HG03060 (cell line): ENCODE results near the gene TRMT61B.

Experiments
- ATAC-seq: cut with Tn5 transposase; IDR thresholded peaks from one replicate; pipeline ENCODE4 v1.9.1; 2021; ENCODE audit warnings: low read depth, moderate number of reproducible peaks; ENCODE audit not compliant: unreplicated experiment

TRMT61B gene

DNA sequence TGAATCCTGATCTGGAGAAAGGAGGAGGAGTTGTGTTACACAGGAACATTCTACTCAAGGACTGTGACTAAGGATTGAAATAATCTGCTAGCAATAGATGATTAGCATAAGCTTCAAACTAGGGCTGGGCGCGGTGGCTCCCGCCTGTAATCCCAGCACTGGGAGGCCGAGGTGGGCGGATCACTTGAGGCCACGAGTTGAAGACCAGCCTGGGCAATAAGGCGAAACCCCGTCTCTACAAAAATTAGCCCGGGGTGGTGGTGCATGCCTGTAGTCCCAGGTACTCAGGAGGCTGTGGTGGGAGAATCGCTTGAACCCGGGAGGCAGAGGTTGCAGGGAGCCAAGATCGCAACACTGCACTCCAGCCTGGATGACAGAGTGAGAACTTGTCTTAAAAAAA, 1.5 kb downstream of the TRMT61B start:
- ATAC-seq = no peak

DNA sequence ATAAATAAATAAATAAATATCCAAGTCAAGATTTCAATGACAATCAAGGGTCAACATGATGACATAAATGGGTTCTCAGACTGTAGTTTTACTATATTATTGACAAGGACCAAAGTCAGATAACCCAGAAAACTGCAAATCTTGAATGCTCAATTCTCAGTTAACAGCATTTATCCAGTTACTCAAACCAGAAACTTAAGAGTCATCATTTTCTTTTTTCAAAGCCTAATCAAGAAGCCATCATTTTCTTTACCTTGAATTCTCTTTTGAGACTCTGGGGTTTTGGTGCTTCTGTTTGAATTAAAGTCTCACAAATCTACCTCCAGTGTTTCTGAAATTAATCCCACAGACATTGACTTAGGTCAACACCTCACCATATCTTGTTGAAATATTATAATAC, 14.1 kb downstream of the TRMT61B start:
- ATAC-seq = no peak

GRCh38 chr2:28855193-28855592, 14.9 kb downstream of the TRMT61B start:
- no peak for ATAC-seq

DNA sequence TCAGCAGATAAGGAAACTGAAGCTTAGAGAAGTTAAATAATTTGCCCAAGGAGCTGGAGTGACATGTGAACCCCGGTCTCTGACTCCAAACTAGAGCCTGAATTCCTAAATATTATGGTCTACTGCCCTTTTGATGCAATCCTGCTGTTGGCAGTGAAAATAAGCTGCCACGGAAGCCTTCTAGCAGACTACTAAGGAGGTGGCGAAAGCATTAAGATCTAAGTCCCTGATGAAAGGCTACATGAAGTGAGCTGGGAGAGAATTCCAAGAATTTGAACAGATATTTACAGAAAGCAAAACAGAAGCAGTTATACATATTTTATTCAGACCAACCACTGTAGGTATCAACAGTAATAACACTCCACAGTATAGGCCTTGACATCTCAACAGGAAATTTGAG, 28.1 kb downstream of the TRMT61B start:
- ATAC-seq = no peak

DNA sequence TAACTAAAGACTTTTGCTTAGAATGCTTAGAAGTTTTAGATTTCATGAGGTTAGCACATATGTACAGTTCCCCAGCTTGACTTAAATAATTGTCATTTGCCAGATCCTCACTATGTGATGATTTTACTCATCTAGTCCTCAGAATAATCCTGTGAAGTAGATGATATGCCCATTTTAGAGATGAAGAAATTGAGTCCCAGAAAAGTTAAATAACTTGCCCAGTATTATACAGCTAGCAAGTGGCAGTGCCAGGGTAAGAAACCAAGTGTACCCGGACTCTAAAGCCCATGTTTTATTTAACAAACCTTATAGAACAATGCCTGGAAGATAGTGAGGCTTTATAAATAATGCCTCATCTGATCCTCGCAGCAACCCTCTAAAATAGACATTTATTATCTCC, 31.1 kb downstream of the TRMT61B start:
- ATAC-seq = no peak

DNA sequence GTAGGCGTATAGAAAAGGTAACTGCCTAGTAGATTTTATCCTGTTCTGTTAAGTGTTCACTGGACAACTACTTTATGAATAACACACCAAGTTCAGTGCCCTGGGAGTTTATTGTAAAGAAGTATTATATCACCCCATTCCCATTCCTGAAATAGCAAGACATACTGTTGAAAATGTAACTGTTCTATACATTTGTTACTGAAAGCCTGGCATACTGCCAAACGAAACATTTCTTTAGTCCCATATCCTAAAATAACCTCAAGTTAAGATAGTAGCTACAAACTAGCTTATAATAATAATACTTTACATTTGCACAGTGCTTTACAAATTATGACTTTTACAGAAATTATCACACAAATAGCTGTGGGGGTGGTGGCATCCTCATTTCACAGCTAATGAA, 34.3 kb downstream of the TRMT61B start:
- no peak for ATAC-seq

DNA sequence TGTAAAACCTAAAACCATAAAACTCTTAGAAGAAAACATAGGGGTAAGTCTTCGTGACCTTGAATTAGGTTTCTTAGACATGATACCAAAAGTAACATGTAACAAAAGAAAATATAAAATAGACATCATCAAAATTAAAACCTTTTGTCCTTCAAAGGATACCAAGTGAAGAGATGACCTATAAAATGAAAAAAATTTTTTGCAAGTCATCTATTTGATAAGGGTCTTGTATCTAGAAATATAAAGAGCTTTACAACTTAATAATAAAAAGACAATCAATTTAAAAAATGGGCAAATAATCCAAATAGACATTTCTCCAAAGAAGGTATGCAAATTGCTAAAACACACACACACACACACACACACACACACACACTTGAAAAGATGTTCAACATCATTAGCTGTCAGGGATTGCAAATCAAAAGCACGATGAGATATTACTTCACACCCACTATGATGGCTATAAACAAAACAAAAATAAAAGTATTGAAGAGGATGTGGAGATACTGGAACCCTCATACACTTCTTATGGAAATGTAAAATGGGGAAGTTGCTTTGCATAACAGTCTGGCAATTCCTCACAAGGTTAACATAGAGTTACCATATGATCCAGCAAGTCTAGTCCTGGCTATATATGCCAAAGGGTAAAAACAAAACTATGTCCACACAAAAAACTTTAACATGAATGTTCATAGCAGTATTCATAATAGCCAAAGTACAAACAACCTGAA, 36.2 kb downstream of the TRMT61B start:
- ATAC-seq = no peak

DNA sequence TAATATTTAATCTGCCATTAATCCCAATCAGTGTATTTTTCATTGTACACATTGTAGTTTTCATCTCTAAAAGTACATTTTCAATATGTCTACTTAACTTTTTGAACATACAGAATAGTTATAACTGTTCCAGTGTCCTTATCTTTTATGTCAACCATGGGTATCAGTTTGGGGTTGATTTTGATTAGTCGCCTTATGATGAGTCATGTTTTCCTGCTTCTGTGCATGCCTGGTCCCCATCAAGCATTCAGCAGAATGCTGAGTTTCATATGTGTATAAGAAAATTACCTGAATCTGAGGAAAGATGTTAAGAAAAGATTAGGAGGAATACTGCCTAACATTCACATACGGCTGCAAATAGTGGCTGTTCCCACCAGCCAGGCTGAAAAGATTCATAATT, 41.7 kb downstream of the TRMT61B start:
- no peak for ATAC-seq

GRCh38 chr2:28824870-28825269, 45.2 kb downstream of the TRMT61B start:
- no peak for ATAC-seq

GRCh38 chr2:28824207-28824606, 45.9 kb downstream of the TRMT61B start:
- no peak for ATAC-seq

GRCh38 chr2:28822036-28822435, 48.1 kb downstream of the TRMT61B start:
- no peak for ATAC-seq

DNA sequence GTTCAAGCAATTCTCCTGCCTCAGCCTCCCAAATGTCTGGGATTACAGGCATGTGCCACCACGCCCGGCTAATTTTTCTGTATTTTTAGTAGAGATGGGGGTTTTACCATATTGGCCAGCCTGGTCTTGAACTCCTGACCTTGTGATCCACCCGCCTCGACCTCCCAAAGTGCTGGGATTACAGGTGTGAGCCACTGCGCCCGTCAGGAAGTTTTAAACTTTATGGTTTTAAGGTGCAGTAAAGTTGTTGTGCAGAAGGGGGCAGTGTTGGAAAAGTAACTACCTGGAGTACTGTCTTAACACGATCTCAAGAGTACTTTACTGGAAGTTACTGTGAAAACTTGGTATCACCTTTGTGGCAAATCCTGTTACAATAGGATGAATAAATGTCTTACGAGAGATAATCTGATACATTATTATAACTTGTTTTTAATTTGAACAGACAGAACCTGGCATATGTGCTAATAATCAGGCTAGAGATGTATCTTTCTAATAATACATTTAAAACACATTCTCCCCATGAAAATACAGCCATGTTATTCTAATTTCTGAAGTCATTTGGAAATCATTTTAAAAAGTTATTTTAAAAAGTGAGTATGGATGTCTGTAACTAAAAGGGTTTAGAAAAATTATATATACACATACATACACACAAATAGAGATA, 48.7 kb downstream of the TRMT61B start:
- no peak for ATAC-seq

DNA sequence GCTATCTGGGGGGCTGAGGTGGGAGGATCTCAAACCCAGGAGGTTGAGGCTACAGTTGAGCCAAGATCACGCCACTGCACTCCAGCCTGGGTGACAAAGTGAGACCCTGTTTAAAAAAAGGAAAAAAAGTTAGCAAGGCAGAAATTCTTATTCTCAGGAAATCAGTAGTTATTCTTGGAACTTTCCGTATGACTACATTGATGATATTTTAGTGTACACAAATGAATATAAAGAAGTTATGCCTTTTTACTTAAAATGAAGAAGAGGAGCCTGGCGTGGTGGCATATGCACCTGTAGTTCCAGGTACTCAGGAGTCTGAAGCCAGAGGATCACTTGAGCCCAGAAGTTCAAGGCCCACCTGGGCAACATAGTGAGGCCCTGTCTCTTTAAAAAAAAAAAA, 52.1 kb downstream of the TRMT61B start:
- ATAC-seq = no peak

DNA sequence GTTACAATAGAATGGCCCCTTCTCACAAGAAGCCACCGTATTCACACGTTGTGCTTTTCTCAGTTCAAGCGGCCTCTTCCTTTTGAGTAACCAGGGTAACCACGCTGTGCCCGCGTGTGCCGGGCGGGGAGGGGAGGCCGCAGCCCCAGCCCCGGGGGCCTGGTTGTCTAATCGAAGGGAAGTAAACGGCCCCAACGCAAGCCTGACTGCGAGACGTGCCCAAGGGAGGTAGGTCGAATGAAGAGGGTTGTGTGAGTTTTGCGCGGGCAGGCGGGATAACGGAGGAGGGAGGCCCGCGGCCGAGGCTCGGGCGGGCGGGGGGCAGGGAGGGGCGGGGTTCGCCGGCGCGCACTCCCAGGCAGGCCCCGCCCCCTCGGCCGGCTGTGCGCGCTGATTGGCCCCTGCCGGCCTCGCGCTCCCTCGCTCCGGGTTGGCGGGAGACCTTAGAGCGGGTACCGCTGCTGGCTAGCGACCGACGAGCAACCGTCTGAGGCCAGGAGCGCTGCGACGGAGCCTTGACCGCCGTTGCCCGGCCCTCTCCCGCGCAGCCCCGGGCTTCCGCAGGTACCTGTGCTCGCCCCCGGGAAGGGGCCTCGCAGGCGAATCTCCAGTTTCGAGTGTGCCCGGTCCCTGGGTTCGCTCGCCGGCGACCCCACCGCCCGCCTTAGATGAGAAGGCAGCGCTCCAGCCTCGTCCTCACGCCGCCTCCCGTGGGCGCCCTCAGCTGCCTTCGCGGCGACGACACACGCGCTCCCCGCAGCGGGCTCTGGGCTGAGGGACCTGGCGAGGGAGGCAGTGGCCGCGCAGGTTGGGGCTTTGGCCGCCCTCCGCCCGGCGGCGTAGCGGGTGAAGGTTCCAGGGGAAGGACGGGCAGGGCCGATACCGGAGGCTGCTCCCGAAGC, 59.5 kb downstream of the TRMT61B start, which contains the start of gene SPDYA:
SPDYA (plus strand) TSS at position 451 of the 902 bp plus-strand sequence. CDS start 5,181 bp downstream, outside the sequence.
- ATAC-seq = peak; percentile 42

GRCh38 chr2:28809927-28810326, 60.2 kb downstream of the TRMT61B start:
- ATAC-seq = no peak

- ATAC-seq = no peak
These were observed 67.1 kb downstream of the TRMT61B start for GRCh38 chr2:28802975-28803429.

DNA sequence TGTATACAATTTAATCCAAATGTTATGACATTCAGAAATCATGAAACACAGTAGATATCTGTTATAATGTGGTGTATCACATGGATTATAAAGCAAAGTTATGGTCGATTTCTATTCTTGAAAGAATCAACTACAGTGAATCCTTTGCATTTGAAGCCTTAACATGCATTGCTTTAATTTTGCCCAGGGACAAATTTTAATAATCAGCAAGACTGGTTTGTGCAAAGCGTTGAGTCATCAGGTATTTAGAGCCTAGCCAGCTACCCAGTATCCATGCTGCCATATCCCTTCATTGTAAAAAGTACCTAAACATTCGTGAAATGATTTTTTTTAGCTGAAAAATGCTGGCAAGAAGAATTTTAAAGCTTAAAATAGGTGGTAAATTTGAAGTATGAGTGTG, 68.4 kb downstream of the TRMT61B start:
- ATAC-seq = no peak
